WERI-Rb-1 (cell line): ENCODE results near the gene LCP1.

Experiments
- DNase-seq: peaks from one replicate; pipeline ENCODE4 v3.0.0-alpha.2; 2020
- H3K27ac ChIP-seq: fragments of 250-450 bp; sonication (Bioruptor Pico); 2 replicates; pipeline ENCODE4 v1.5.1; 2020; ENCODE audit warnings: mild to moderate bottlenecking, moderate library complexity
- H3K27me3 ChIP-seq: fragments of 250-450 bp; sonication (Bioruptor Pico); 2 replicates; pipeline ENCODE4 v1.5.1; 2021; ENCODE audit warnings: mild to moderate bottlenecking, low read depth, moderate library complexity; ENCODE audit not compliant: insufficient read depth, severe bottlenecking
- H3K36me3 ChIP-seq: fragments of 250-450 bp; sonication (Bioruptor Pico); 2 replicates; pipeline ENCODE4 v1.5.1; 2020; ENCODE audit warnings: mild to moderate bottlenecking, moderate library complexity
- H3K4me3 ChIP-seq: 2 replicates; pipeline ENCODE4 v1.5.1; 2011; ENCODE audit warnings: low read depth, mild to moderate bottlenecking, control low read depth, low read length
- H3K9me3 ChIP-seq: fragments of 250-450 bp; sonication (Bioruptor Pico); 2 replicates; pipeline ENCODE4 v1.5.1; 2021; ENCODE audit warnings: mild to moderate bottlenecking, moderate library complexity; ENCODE audit not compliant: severe bottlenecking
- CTCF ChIP-seq: IDR thresholded peaks from 2 replicates; pipeline ENCODE4 v1.5.1; 2011; ENCODE audit warnings: low read depth, mild to moderate bottlenecking, control low read depth, inconsistent platforms, low read length

The LCP1 gene

GRCh38 chr13:46202188-46202795 is 20.3 kb upstream of the LCP1 start:
- DNase-seq = no peak
- Histone ChIP-seq H3K9me3 (no peaks in the 10 kb centered on the region), H3K27ac (no peak overlapping the region), H3K36me3 (no peaks in the 10 kb centered on the region), H3K4me3 (no peak overlapping the region), H3K27me3 (no peaks in the 10 kb centered on the region)
- TF ChIP-seq CTCF = no peak

DNA sequence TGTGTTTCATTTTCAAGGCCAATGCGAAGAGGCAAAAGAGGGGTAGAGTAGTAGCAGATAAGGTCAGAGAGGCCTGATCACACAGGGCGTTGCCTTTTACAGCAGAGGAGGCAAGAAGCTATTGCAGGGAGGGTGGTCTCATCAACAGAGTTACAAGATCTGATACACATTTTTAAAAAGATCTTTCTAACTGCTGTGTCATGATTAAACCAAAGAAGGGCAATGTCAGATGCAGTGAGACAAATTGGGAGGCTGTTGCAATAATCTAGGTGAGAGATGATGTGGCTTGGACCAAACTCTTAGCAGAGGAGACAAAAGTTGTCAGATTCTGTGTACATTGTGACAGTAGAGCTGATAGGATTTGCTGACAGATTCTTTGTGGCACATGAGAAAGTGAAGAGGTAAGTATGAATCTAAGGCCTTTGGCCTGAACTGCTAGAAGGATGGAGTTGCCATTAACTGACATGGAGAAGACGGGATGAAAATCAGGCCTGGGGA is 16.8 kb upstream of the LCP1 start:
- no peaks in the 10 kb centered on the region for H3K9me3 ChIP-seq
- TF ChIP-seq CTCF = no peak

DNA sequence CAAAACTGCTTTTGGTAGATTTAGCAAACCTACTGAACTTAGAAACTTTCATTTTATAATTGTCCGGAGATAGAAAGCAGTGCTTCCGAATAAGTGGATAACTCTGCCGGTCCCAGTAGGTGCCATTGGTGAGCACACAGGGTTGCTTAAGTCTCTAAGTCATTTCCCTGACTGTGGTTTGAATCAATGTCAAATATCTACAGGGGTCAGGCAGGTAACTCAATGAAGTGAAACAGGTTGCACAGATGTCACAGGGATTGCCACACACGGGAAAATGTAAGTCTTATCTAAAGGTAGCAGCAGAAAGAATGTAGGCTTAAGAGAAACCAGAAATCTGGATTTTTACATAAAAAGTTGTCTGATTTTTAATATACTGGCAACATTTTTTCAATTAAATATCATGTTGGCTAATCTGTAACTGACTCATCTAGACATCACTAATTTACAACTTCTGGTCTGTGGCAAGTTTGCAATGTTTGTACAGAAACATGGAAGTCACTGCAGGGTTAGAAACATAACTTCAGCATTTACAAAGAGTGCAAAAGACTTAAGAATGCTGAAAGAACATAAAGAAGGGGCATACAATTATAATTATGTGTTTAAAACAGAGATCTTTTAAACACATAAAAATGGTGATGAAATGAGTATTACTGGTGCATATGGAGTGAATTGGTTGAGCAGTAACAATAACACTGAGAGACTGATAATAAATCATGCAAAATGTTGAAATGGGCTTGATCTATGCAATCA is 15.5 kb upstream of the LCP1 start:
- DNase-seq = no peak
- H3K27me3 ChIP-seq = no peaks in the 10 kb centered on the region
- H3K27ac ChIP-seq = no peak overlapping the region
- H3K36me3 ChIP-seq = no peaks in the 10 kb centered on the region
- no peaks in the 10 kb centered on the region for H3K9me3 ChIP-seq
- H3K4me3 ChIP-seq = no peak overlapping the region
- TF ChIP-seq CTCF = no peak

More for the DNA sequence above, 16.8 kb upstream of the LCP1 start:
- DNase-seq = no peak
- Histone ChIP-seq H3K27ac (no peak overlapping the region), H3K27me3 (no peaks in the 10 kb centered on the region), H3K4me3 (no peak overlapping the region), H3K36me3 (no peaks in the 10 kb centered on the region)

DNA sequence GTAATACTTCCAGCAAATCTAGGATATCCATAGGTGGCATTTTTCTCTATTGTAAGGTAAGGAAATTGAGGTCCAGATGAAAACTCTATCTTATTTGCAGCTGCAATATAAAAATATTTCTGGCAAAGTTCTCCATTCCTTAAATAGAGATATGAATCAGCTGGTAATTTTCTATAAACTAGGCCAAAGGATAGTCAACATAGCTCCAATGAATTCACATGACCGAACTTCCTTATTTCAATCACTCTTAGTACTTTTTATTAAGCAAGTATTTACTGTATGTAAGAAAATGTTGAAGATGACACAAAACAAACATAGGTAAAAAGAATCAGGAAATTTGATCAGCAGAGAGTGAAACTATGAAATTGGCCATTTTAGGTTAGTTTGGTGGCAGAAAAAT is 13.0 kb upstream of the LCP1 start:
- H3K27me3 ChIP-seq = no peaks in the 10 kb centered on the region
- DNase-seq = no peak
- no peak for TF ChIP-seq CTCF
- H3K36me3 ChIP-seq = no peaks in the 10 kb centered on the region
- H3K9me3 ChIP-seq = no peaks in the 10 kb centered on the region
- H3K27ac ChIP-seq = no peak overlapping the region
- no peak overlapping the region for H3K4me3 ChIP-seq

DNA sequence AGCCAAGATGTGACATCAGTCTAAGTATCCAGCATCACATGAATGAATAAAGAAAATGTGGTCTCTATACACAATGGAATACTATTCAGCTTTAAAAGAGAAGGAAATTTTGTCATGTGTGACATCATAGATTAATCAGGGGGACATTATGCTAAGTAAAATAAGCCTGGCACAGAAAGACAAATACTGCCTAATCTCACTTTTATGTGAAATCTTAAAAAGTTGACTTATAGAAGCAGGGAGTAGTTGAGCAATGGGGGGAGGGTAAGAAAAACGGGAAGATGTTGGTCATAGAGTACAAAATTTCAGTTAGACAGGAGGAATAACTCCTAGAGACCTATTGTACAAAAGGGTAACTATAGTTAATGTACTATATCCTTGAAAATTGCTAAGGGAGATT is 10.4 kb upstream of the LCP1 start:
- Histone ChIP-seq H3K27ac (no peak overlapping the region), H3K36me3 (no peaks in the 10 kb centered on the region), H3K27me3 (no peaks in the 10 kb centered on the region), H3K4me3 (no peak overlapping the region), H3K9me3 (no peaks in the 10 kb centered on the region)
- no peak for TF ChIP-seq CTCF
- DNase-seq = no peak

- no peaks in the 10 kb centered on the region for H3K9me3 ChIP-seq
- H3K4me3 ChIP-seq = no peak overlapping the region
- H3K36me3 ChIP-seq = no peaks in the 10 kb centered on the region
- DNase-seq = no peak
- H3K27ac ChIP-seq = no peak overlapping the region
- H3K27me3 ChIP-seq = no peaks in the 10 kb centered on the region
- no peak for TF ChIP-seq CTCF
Measured at GRCh38 chr13:46185634-46186033, 3.7 kb upstream of the LCP1 start.
